Measurements from ENCODE around the gene AGRN.

DNA sequence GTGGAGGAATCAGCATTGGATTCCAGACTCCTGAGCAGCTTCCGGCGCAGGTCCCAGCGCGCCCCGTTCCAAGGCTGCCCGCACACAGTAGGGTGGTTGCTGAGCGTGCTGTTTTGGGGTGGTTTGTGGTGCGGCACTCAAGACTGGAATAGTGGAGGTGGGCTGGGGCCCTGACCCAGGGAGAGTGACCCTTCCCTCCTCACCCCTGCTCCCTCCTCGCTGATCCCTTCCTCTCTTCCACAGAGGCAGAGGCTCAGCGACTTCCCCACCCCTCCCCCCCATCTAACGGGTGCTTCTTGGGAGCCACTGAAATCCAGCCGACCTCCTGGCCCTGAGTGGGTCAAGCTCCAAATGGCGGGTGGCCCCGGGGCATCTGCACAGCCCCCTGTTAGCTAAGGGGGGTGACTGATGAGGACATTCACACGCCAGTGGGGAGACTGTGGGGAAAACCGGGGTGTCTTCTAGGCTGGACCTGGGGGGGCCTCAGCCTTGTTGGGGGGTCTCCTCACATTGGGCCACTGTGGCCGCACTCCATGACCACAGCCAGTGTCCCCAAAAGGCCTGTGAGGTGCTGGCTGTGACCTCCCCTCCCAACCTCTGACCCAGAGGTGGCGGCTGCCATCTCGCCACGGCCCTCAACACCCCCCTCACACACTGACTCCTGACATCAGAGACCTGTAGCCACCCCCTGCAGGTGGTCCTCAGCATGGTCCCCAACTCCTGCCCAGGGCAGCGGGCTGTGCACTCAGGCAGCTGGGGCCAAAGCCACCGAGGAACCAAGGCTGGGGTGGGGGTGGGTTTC, 16.1 kb upstream of the AGRN start:
- TF ChIP-seq, protein P1, sequence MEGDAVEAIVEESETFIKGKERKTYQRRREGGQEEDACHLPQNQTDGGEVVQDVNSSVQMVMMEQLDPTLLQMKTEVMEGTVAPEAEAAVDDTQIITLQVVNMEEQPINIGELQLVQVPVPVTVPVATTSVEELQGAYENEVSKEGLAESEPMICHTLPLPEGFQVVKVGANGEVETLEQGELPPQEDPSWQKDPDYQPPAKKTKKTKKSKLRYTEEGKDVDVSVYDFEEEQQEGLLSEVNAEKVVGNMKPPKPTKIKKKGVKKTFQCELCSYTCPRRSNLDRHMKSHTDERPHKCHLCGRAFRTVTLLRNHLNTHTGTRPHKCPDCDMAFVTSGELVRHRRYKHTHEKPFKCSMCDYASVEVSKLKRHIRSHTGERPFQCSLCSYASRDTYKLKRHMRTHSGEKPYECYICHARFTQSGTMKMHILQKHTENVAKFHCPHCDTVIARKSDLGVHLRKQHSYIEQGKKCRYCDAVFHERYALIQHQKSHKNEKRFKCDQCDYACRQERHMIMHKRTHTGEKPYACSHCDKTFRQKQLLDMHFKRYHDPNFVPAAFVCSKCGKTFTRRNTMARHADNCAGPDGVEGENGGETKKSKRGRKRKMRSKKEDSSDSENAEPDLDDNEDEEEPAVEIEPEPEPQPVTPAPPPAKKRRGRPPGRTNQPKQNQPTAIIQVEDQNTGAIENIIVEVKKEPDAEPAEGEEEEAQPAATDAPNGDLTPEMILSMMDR (IDR thresholded peaks at IDR 0.05), result no peak
- TF ChIP-seq POLR2A (IDR thresholded peaks at IDR 0.05), result no peak
